ENCODE data around the gene CDC42BPA. TPM values are rescaled to one million over a fixed set of nuclear protein-coding genes. Genes with fewer than 3 reads are reported as not detected.

The CDC42BPA gene
- total RNA-seq, 4 donors from 2014 or later, result 16.8 to 26.9 (median 22.5) TPM

DNA sequence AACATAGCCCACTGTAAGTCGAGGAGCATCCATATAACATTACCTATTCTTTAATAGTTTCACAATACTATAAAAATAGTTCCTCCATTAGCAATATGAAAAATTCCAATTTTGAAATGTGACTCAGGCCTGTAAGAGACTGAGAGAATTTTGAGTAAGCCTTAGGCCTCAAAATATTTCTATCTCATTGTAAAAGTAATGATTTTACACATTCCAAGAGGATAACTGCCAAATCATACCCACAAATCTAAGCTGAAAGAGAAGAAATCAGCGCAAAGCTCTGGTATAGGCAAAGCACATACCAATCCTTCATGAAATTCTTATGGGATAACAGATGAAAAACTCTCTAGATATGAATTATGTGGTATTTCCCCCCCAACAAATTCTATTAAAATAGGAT, 144.1 kb downstream of the CDC42BPA start:
- no peak overlapping the region for H3K4me3 ChIP-seq (ENCODE audit: low read depth, poor library complexity, severe bottlenecking)
- 88 to 90% methylated on average over 2 of the region's 2 CpGs for WGBS, 2 donors
- no peak for DNase-seq (ENCODE audit: low spot score in 2 of 2)
- TF ChIP-seq POLR2A (IDR thresholded peaks at IDR 0.05), result no peak
- TF ChIP-seq, protein P1, sequence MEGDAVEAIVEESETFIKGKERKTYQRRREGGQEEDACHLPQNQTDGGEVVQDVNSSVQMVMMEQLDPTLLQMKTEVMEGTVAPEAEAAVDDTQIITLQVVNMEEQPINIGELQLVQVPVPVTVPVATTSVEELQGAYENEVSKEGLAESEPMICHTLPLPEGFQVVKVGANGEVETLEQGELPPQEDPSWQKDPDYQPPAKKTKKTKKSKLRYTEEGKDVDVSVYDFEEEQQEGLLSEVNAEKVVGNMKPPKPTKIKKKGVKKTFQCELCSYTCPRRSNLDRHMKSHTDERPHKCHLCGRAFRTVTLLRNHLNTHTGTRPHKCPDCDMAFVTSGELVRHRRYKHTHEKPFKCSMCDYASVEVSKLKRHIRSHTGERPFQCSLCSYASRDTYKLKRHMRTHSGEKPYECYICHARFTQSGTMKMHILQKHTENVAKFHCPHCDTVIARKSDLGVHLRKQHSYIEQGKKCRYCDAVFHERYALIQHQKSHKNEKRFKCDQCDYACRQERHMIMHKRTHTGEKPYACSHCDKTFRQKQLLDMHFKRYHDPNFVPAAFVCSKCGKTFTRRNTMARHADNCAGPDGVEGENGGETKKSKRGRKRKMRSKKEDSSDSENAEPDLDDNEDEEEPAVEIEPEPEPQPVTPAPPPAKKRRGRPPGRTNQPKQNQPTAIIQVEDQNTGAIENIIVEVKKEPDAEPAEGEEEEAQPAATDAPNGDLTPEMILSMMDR (IDR thresholded peaks at IDR 0.05), result no peak
- intact Hi-C loops (cut with DNase I; ENCODE audit: low total_unique reads), result no loop called here

DNA sequence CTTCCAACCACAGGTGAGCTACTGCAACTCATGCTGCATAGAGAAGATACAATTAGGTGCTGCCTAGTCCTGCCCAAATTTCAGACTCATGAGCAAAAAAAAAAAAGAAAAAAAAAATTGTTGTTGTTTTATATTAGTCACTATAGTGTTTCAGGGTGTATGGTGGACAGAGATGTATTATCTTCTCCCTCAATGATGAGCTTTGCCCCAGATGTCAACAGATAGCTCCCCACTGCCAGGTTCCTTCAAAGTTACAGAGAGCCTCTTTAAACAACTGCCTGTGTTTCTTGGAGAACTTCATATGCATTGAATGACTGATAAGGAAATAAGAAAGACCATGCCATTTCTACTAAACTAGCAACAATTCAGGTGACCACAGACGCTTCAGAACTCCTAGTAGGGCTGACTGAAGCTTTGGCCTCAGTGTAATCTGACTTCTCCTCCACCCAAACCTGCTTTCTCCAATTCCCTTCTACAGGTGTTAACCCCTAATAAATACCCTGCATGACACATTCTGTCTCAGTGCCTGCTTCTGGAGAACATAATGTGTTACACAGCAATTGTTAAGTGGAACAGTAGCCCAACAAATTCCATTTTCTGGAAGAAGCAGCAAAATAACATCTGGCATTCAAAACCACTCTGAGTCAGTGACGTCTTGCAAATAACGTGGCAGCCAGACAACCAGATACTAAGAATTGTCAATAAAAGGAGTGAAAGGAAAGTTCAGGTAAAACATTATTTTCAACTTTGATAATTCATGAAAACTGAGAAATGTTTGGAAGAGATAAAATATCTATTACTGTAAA, 147.7 kb downstream of the CDC42BPA start:
- DNase-seq (ENCODE audit: low spot score in 2 of 2), result no peak
- WGBS, 2 donors, result 61 to 73% methylated on average over 3 of the region's 3 CpGs
- H3K4me3 ChIP-seq (ENCODE audit: low read depth, poor library complexity, severe bottlenecking), result no peak overlapping the region
- intact Hi-C loops (cut with DNase I; ENCODE audit: low total_unique reads), result no loop called here
- TF ChIP-seq, protein P1 (IDR thresholded peaks at IDR 0.05), result no peak
- TF ChIP-seq POLR2A (IDR thresholded peaks at IDR 0.05), result no peak

DNA sequence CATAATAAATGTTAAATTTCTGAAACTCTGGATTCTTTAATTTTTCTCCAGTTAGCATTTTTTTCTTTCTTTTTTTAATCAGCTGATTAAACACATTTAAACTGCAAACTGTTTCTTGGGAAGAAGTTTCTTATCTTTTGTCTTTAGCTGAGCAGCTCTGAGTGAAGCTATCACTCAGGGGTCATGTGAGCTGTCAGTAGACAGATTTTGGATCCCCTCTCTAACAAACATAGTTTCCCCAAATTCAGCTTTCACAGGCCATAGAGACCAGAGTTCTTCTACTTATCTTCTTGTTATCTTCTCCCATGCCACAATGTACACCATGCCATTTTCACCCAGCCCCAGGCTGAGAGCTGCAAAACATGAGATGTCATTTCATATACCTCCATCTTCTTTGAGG, 148.9 kb downstream of the CDC42BPA start:
- intact Hi-C loops (cut with DNase I; ENCODE audit: low total_unique reads), result no loop called here
- DNase-seq (ENCODE audit: low spot score in 2 of 2), result no peak
- no peak overlapping the region for H3K4me3 ChIP-seq (ENCODE audit: low read depth, poor library complexity, severe bottlenecking)
- TF ChIP-seq, protein P1 (IDR thresholded peaks at IDR 0.05), result no peak
- TF ChIP-seq POLR2A (IDR thresholded peaks at IDR 0.05), result no peak

GRCh38 chr1:227167276-227168101, 150.8 kb downstream of the CDC42BPA start:
- intact Hi-C loops (cut with DNase I; ENCODE audit: low total_unique reads), result no loop called here
- 83 to 91% methylated on average over 2 of the region's 2 CpGs for WGBS, 2 donors

GRCh38 chr1:227166559-227166958, 151.7 kb downstream of the CDC42BPA start:
- no peak overlapping the region for H3K4me3 ChIP-seq (ENCODE audit: low read depth, poor library complexity, severe bottlenecking)
- TF ChIP-seq, protein P1 (IDR thresholded peaks at IDR 0.05), result no peak
- no peak for TF ChIP-seq POLR2A (IDR thresholded peaks at IDR 0.05)
- intact Hi-C loops (cut with DNase I; ENCODE audit: low total_unique reads), result no loop called here
- WGBS, 2 donors, result 94% methylated on average over 1 of the region's 1 CpG
- no peak for DNase-seq (ENCODE audit: low spot score in 2 of 2)

More at GRCh38 chr1:227167276-227168101, 150.8 kb downstream of the CDC42BPA start:
- H3K4me3 ChIP-seq (ENCODE audit: low read depth, poor library complexity, severe bottlenecking), result no peak overlapping the region
- TF ChIP-seq, protein P1 (IDR thresholded peaks at IDR 0.05), result no peak
- no peak for TF ChIP-seq POLR2A (IDR thresholded peaks at IDR 0.05)
- DNase-seq (ENCODE audit: low spot score in 2 of 2), result no peak

Measured in lower leg skin (tissue), 4 donors.